ENCODE results near the gene PPP1R11.
"Not testable (repeated sequence)": the region's sequence is repeated elsewhere in the genome, so short reads cannot be mapped to it uniquely, and the experiment has no call there.

PPP1R11 gene

GRCh38 chr6:30100154-30100553, 33.2 kb downstream of the PPP1R11 start:
- DNase-seq: no peak

GRCh38 chr6:30100585-30101443, 33.8 kb downstream of the PPP1R11 start:
- no peak for DNase-seq

- DNase-seq: peak; percentile 55
Measured at GRCh38 chr6:30101444-30102413, 34.7 kb downstream of the PPP1R11 start.

GRCh38 chr6:30102414-30102969, 35.5 kb downstream of the PPP1R11 start:
- DNase-seq: no peak

- DNase-seq: peak; percentile 88
Measured at GRCh38 chr6:30102970-30103871, 36.2 kb downstream of the PPP1R11 start.

- DNase-seq: no peak
Measured at GRCh38 chr6:30103872-30104179, 36.8 kb downstream of the PPP1R11 start.

- no peak for DNase-seq
Measured at GRCh38 chr6:30104661-30105060, 37.7 kb downstream of the PPP1R11 start.

- no peak for DNase-seq
Measured at GRCh38 chr6:30111266-30111856, 44.4 kb downstream of the PPP1R11 start.

GRCh38 chr6:30112402-30112994, 45.5 kb downstream of the PPP1R11 start:
- no peak for DNase-seq

GRCh38 chr6:30113003-30113759, 46.2 kb downstream of the PPP1R11 start, which contains the start of gene TRIM31:
Gene TRIM31, minus strand, starts transcription at chr6:30113090. Its CDS starts 285 bp downstream, at chr6:30112805.
- DNase-seq: no peak

- no peak for DNase-seq
Measured at GRCh38 chr6:30113841-30114240, 46.8 kb downstream of the PPP1R11 start.

GRCh38 chr6:30116724-30117123, 49.7 kb downstream of the PPP1R11 start:
- no peak for DNase-seq

GRCh38 chr6:30118691-30119090, 51.7 kb downstream of the PPP1R11 start:
- not testable (repeated sequence) for DNase-seq
